GM21381 (cell line): ENCODE measurements around the gene KLHDC10.
"Not testable (repeated sequence)": the region's sequence is repeated elsewhere in the genome, so short reads cannot be mapped to it uniquely, and the experiment has no call there.

Experiments used
- ATAC-seq: cut with Tn5 transposase; IDR thresholded peaks from one replicate; pipeline ENCODE4 v1.9.1; 2021; ENCODE audit warnings: mild to moderate bottlenecking, moderate library complexity; ENCODE audit not compliant: unreplicated experiment

The KLHDC10 gene

GRCh38 chr7:130069978-130070860 lies at the start of gene KLHDC10:
Gene KLHDC10, plus strand, starts transcription at chr7:130070534. Its CDS starts 110 bp downstream, at chr7:130070644.
- peak; percentile 97 for ATAC-seq

- no peak for ATAC-seq
These were observed 49.1 kb upstream of the KLHDC10 start for GRCh38 chr7:130021105-130021834.

GRCh38 chr7:130022115-130022514 lies 48.2 kb upstream of the KLHDC10 start:
- no peak for ATAC-seq

GRCh38 chr7:130022623-130023175 lies 47.6 kb upstream of the KLHDC10 start:
- ATAC-seq: no peak

GRCh38 chr7:130024390-130024789 lies 45.9 kb upstream of the KLHDC10 start:
- no peak for ATAC-seq

- ATAC-seq: no peak
These were observed 37.6 kb upstream of the KLHDC10 start for GRCh38 chr7:130032698-130033097.

GRCh38 chr7:130037703-130038102 lies 32.6 kb upstream of the KLHDC10 start:
- no peak for ATAC-seq

- ATAC-seq: no peak
These were observed 29.8 kb upstream of the KLHDC10 start for GRCh38 chr7:130040576-130040975.

GRCh38 chr7:130047831-130048230 lies 22.5 kb upstream of the KLHDC10 start:
- no peak for ATAC-seq

- ATAC-seq: no peak
These were observed 21.4 kb upstream of the KLHDC10 start for GRCh38 chr7:130048906-130049305.

- not testable (repeated sequence) for ATAC-seq
These were observed 18.1 kb upstream of the KLHDC10 start for GRCh38 chr7:130052250-130052649.

GRCh38 chr7:130055198-130055597 lies 15.1 kb upstream of the KLHDC10 start:
- ATAC-seq: not testable (repeated sequence)

GRCh38 chr7:130062246-130062645 lies 8.1 kb upstream of the KLHDC10 start:
- no peak for ATAC-seq

GRCh38 chr7:130063036-130063435 lies 7.3 kb upstream of the KLHDC10 start:
- no peak for ATAC-seq

GRCh38 chr7:130064580-130064926 lies 5.8 kb upstream of the KLHDC10 start:
- not testable (repeated sequence) for ATAC-seq

- ATAC-seq: no peak
These were observed 4.7 kb upstream of the KLHDC10 start for GRCh38 chr7:130065500-130066152.

- ATAC-seq: no peak
These were observed 956 bp upstream of the KLHDC10 start for GRCh38 chr7:130069179-130069977.

- peak; percentile 5 for ATAC-seq
These were observed 708 bp downstream of the KLHDC10 start for GRCh38 chr7:130070861-130071622.

GRCh38 chr7:130071701-130072622 lies 1.6 kb downstream of the KLHDC10 start:
- no peak for ATAC-seq
